Tibial nerve (tissue), 4 donors: Measurements from ENCODE around the gene MYBBP1A. TPM values are rescaled to one million over a fixed set of nuclear protein-coding genes. Genes with fewer than 3 reads are reported as not detected.

Experiments
- DNase-seq, 2 donors: peaks; one replicate each; pipeline ENCODE4 v3.0.0-alpha.2; 2019; ENCODE audit warnings: low spot score in 2 of 2
- H3K27ac ChIP-seq, 4 donors: fragments of 200-600 bp; sonication (generic) in 3 of 4; one replicate each; pipeline ENCODE4 v1.5.1; 2017 to 2019; ENCODE audit warnings: mild to moderate bottlenecking in 1 of 4
- H3K27me3 ChIP-seq, 2 donors: fragments of 200-600 bp; sonication (generic) in 1 of 2; one replicate each; pipeline versions ENCODE4 v1.5.1 to v1.6.0; 2017 to 2019
- H3K36me3 ChIP-seq, 3 donors: fragments of 200-600 bp; sonication (generic); one replicate each; pipeline ENCODE4 v1.5.1; 2018 to 2019
- H3K4me1 ChIP-seq, 4 donors: fragments of 200-600 bp; sonication (generic) in 3 of 4; one replicate each; pipeline ENCODE4 v1.5.1; 2017 to 2019
- H3K4me3 ChIP-seq, 4 donors: fragments of 200-600 bp; sonication (generic) in 3 of 4; one replicate each; pipeline ENCODE4 v1.5.1; 2017 to 2019; ENCODE audit warnings: mild to moderate bottlenecking in 1 of 4, moderate library complexity in 1 of 4
- H3K9me3 ChIP-seq, 4 donors: fragments of 200-600 bp; sonication (generic) in 3 of 4; one replicate each; pipeline ENCODE4 v1.5.1; 2017 to 2019
- CTCF ChIP-seq, 5 experiments: fragments of 200-600 bp in 3 of 5; fragments of 450-650 bp in 2 of 5; sonication (generic) in 3 of 5; IDR thresholded peaks; one replicate each; pipeline ENCODE4 v1.5.1; 2016 to 2019; ENCODE audit warnings: antibody characterized with exemption in 5 of 5, mild to moderate bottlenecking in 3 of 5, moderate library complexity in 2 of 5
- EP300 ChIP-seq, 2 donors: sonication (generic); formaldehyde crosslinking; IDR thresholded peaks; one replicate each; pipeline ENCODE4 v1.6.1; 2017; ENCODE audit warnings: antibody characterized with exemption in 2 of 2, mild to moderate bottlenecking in 1 of 2
- POLR2A ChIP-seq, 2 donors: fragments of 450-650 bp; IDR thresholded peaks; one replicate each; pipeline ENCODE4 v1.6.1; 2017; ENCODE audit warnings: antibody characterized with exemption in 2 of 2, mild to moderate bottlenecking in 2 of 2, moderate library complexity in 2 of 2
- WGBS, 2 donors: methylation state at CpG; one replicate each; pipeline ENCODE4 v1.1.5; 2018; 5-methylcytosine and 5-hydroxymethylcytosine counted together
- total RNA-seq, 4 donors: library from RNA; depleted of rRNA; stranded (reverse); fragments of >200 nt; gene quantifications; one replicate each; pipeline ENCODE4 v1.1.0, GENCODE V29; 2016

Gene MYBBP1A
- total RNA-seq, 4 donors from 2014 or later = 53.8 to 119 (median 54.4) TPM

DNA sequence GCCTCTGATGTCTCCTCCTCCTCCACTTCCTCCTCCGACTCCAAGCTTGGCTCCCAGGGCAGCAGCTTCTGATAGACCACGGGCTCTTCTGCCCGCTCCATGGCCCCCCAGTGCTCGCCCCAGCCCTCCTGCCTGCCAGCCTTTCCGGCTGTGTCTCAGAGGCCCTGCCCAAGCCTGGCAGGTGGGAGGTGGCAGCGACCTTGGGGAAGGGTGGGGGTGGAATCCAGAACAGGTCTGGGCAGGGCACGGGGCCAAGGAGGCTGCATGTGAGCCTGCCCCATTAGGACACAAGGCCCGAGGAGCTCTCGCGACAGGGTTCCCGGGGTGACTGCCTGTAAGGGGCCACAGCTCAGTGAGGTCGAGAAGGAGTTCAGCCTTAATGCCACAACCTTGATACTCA is 5.2 kb upstream of the MYBBP1A start, which contains the start of gene GGT6:
GGT6 (minus strand) TSS at position 157 of the 400 bp plus-strand sequence; CDS start at position 101, 56 bp downstream.
- Histone ChIP-seq H3K4me1 (peaks cover 0 to 10% (median 6%) of the 10 kb centered on the region in 4 donors), H3K36me3 (no peaks in the 10 kb centered on the region), H3K27me3 (no peaks in the 10 kb centered on the region), H3K27ac (peak within 1 kb of the TSS in 1 of 4 donors; percentile 60), H3K4me3 (no peak within 1 kb of the TSS), H3K9me3 (no peaks in the 10 kb centered on the region)
- no peak for DNase-seq
- TF ChIP-seq EP300 (IDR thresholded peaks at IDR 0.05) (no peak), POLR2A (IDR thresholded peaks at IDR 0.05) (no peak), CTCF (IDR thresholded peaks at IDR 0.05) (no peak)
- WGBS, 2 donors = 75 to 88% methylated on average over 7 to 12 of the region's 12 CpGs

DNA sequence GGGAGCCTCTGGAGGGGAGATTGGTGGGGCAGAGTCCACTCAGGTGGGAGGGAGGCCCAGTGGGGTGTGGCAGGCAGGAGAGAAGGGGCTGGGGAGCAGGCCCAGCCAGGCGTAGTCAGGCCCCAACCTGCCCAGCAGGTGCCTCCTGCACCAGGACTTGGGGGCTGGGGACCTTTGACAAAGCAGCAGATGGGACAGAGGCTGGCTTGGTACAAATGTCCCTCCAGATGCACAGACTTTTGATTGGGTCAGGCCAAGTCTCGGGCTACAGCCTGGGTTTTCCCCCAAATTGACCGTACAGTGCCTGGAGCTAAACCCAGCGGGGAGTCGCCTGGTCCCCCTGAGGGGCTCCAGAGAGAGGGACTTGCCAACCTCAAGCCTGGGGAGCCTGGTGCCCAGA is 4.8 kb upstream of the MYBBP1A start:
- Histone ChIP-seq H3K27me3 (no peaks in the 10 kb centered on the region), H3K9me3 (no peaks in the 10 kb centered on the region), H3K36me3 (no peaks in the 10 kb centered on the region), H3K4me1 (peaks cover 0 to 8% (median 6%) of the 10 kb centered on the region in 4 donors), H3K27ac (peak overlapping the region in 1 of 4 donors; percentile 60), H3K4me3 (no peak overlapping the region)
- 92 to 100% methylated on average over 1 of the region's 5 CpGs for WGBS, 2 donors
- no peak for TF ChIP-seq POLR2A (IDR thresholded peaks at IDR 0.05)
- TF ChIP-seq CTCF (IDR thresholded peaks at IDR 0.05) = no peak
- TF ChIP-seq EP300 (IDR thresholded peaks at IDR 0.05) = no peak
- no peak for DNase-seq

DNA sequence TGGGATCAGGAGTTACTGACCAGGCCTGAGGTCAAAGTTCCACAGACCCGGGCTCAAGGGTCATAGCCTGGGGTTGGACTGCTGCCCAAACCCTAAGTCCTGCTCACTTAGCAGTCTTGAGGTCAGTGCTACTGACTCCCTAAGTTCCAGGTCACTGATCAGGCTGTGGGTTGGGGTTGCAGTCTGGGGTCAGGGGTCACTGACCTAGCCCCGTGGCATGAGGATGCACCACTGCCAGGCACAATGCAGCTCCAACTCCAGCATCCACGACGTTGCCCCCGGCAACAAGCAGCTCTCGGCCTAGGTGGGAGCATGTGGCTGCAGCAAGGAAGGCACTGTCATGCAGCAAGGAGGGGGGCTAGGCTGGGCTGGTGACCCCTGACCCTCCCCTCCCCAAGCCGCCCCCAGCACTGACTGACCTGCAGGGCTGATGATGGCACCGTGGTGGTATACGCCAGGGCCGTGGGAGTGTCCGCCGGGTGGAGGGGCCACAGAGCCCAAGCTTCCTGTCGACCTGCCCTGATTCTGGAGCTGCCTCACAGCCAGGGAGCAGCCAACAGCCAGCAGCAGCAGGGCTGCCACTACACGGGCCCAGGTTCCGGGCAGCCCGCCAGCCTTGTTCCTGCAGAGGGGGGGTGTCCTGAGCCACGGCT is 4.1 kb upstream of the MYBBP1A start:
- no peak overlapping the region for H3K4me3 ChIP-seq
- no peak for TF ChIP-seq POLR2A (IDR thresholded peaks at IDR 0.05)
- TF ChIP-seq EP300 (IDR thresholded peaks at IDR 0.05) = no peak
- no peak for TF ChIP-seq CTCF (IDR thresholded peaks at IDR 0.05)

DNA sequence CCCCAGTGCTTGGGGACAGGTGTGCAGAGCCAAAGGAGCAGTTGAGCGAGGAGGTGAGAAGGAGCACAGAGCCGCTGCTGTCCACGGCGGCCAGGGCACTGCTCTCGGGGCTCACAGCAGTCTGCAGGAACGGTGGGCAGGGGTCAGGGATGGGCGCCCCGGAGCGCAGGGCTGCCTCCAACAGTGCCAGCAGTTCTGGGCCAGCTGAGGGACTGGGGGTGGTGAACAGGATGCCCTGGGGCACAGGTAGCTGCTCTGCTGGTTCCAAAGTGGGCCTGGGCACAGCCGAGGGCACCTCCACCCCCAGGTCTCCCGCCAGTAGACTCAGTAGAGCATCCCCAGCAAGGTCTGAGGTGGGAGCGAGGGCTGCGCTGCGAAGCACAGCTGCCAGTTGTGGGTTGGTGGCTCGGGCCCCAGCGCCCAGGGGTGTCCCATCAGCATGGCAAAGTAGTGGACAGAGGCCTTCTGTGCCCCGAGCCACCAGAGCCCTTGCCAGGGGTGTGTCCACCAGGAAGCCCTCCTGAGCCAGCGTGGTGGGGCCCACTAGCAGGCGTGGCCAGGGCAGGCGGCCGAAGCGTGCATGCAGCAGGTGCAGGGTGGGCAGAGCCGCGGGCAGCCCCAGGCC is 3.3 kb upstream of the MYBBP1A start:
- 75 to 91% methylated on average over 6 to 24 of the region's 24 CpGs for WGBS, 2 donors
- Histone ChIP-seq H3K4me3 (no peak overlapping the region), H3K27me3 (no peaks in the 10 kb centered on the region), H3K27ac (no peak overlapping the region), H3K9me3 (no peaks in the 10 kb centered on the region), H3K4me1 (peaks cover 0 to 24% (median 16%) of the 10 kb centered on the region in 4 donors), H3K36me3 (peaks cover 0 to 7% (median 0%) of the 10 kb centered on the region in 3 donors)
- no peak for DNase-seq
- TF ChIP-seq POLR2A (IDR thresholded peaks at IDR 0.05) = no peak
- no peak for TF ChIP-seq CTCF (IDR thresholded peaks at IDR 0.05)
- TF ChIP-seq EP300 (IDR thresholded peaks at IDR 0.05) = no peak

More for the DNA sequence above, 4.1 kb upstream of the MYBBP1A start:
- H3K9me3 ChIP-seq = no peaks in the 10 kb centered on the region
- H3K36me3 ChIP-seq = no peaks in the 10 kb centered on the region
- no peak overlapping the region for H3K27ac ChIP-seq
- H3K4me1 ChIP-seq = peaks cover 0 to 15% (median 12%) of the 10 kb centered on the region in 4 donors
- H3K27me3 ChIP-seq = no peaks in the 10 kb centered on the region
- no peak for DNase-seq
- 56 to 67% methylated on average over 6 to 8 of the region's 17 CpGs for WGBS, 2 donors
